ENCODE measurements around the gene PTPRO.
A peak's percentile ranks its signal among the peaks of the same experiment; 100 is the strongest.

PTPRO gene

GRCh38 chr12:15584366-15585041 lies 262.2 kb downstream of the PTPRO start:
- TF ChIP-seq ZFX (IDR thresholded peaks at IDR 0.05), result no peak
- TF ChIP-seq CTCF (conservative IDR thresholded peaks at IDR 0.05), result peak; percentile 86
- no peak overlapping the region for H3K27ac ChIP-seq

- H3K27ac ChIP-seq, result no peak overlapping the region
- TF ChIP-seq CTCF (conservative IDR thresholded peaks at IDR 0.05), result no peak
- no peak for TF ChIP-seq ZFX (IDR thresholded peaks at IDR 0.05)
Observed at GRCh38 chr12:15589328-15590032, 267.2 kb downstream of the PTPRO start.

GRCh38 chr12:15590180-15590826 lies 268.0 kb downstream of the PTPRO start:
- H3K27ac ChIP-seq, result no peak overlapping the region
- TF ChIP-seq ZFX (IDR thresholded peaks at IDR 0.05), result no peak
- TF ChIP-seq CTCF (conservative IDR thresholded peaks at IDR 0.05), result peak; percentile 94

GRCh38 chr12:15591811-15592210 lies 269.5 kb downstream of the PTPRO start:
- H3K27ac ChIP-seq, result no peak overlapping the region
- TF ChIP-seq CTCF (conservative IDR thresholded peaks at IDR 0.05), result no peak
- no peak for TF ChIP-seq ZFX (IDR thresholded peaks at IDR 0.05)

- TF ChIP-seq CTCF (conservative IDR thresholded peaks at IDR 0.05), result no peak
- no peak for TF ChIP-seq ZFX (IDR thresholded peaks at IDR 0.05)
- no peak overlapping the region for H3K27ac ChIP-seq
Observed at GRCh38 chr12:15592934-15593333, 270.6 kb downstream of the PTPRO start.

GRCh38 chr12:15596174-15596573 lies 273.9 kb downstream of the PTPRO start:
- TF ChIP-seq CTCF (conservative IDR thresholded peaks at IDR 0.05), result no peak
- no peak for TF ChIP-seq ZFX (IDR thresholded peaks at IDR 0.05)
- no peak overlapping the region for H3K27ac ChIP-seq
